Naive thymus-derived CD4-positive, alpha-beta T cell (primary cell): ENCODE data around the gene CLEC11A. TPM values are rescaled to one million over a fixed set of nuclear protein-coding genes. Genes with fewer than 3 reads are reported as not detected.

Experiments
- ATAC-seq: fragments of 150-1000 bp; cut with Tn5 transposase; 2 replicates; pipeline ENCODE4 v1.10.0; 2021; ENCODE audit warnings: mild to moderate bottlenecking, moderate library complexity
- CTCF ChIA-PET: fragments of 350-600 bp; sonication (Branson Sonifier 250); formaldehyde crosslinking; loops from one replicate; lab custom pipeline; 2021; ENCODE audit warnings: antibody characterized with exemption; lab: Charles Lee
- POLR2A ChIA-PET: fragments of 350-600 bp; sonication (Branson Sonifier 250); formaldehyde crosslinking; loops from one replicate; lab custom pipeline; 2021; ENCODE audit warnings: antibody characterized with exemption, inconsistent platforms; lab: Charles Lee
- DNase-seq, 9 donors: peaks; one replicate each; pipeline versions ENCODE4 v3.0.0 to v3.0.0-alpha.2; 2020 to 2022; ENCODE audit warnings: mixed read lengths in 1 of 9
- H3K27ac ChIP-seq: one replicate; pipeline ENCODE4 v1.7.0; 2013; ENCODE audit warnings: mild to moderate bottlenecking, low read depth, low read length, moderate library complexity
- H3K27me3 ChIP-seq, 2 donors: one replicate each; pipeline ENCODE4 v1.7.0; 2013; ENCODE audit warnings: low read length in 2 of 2, mild to moderate bottlenecking in 2 of 2, moderate library complexity in 2 of 2; ENCODE audit not compliant: control insufficient read depth in 2 of 2, insufficient read depth in 2 of 2
- H3K36me3 ChIP-seq, 3 experiments: 1 replicate in 2 of 3; 2 replicates in 1 of 3; pipeline ENCODE4 v1.7.0; 2013; ENCODE audit warnings: low read length in 3 of 3, mild to moderate bottlenecking in 3 of 3, moderate library complexity in 1 of 3; ENCODE audit not compliant: insufficient read depth in 3 of 3, control insufficient read depth in 2 of 3
- H3K4me1 ChIP-seq, 2 donors: one replicate each; pipeline ENCODE4 v1.7.0; 2013; ENCODE audit warnings: low read length in 2 of 2, mild to moderate bottlenecking in 2 of 2, moderate library complexity in 1 of 2; ENCODE audit not compliant: control insufficient read depth in 2 of 2, insufficient read depth in 2 of 2
- H3K4me3 ChIP-seq: 2 replicates; pipeline ENCODE4 v1.7.0; 2013; ENCODE audit warnings: mild to moderate bottlenecking, low read length
- H3K9me3 ChIP-seq, 3 experiments: 1 replicate in 2 of 3; 2 replicates in 1 of 3; pipeline ENCODE4 v1.7.0; 2013; ENCODE audit warnings: low read length in 3 of 3; ENCODE audit not compliant: control insufficient read depth in 2 of 3
- H3K27ac Mint-ChIP-seq, 9 donors: one replicate each; pipeline ENCODE4 v1.8.0; 2020 to 2022; ENCODE audit warnings: mixed read lengths in 9 of 9, mild to moderate bottlenecking in 8 of 9, moderate library complexity in 5 of 9, inconsistent platforms in 2 of 9
- H3K27me3 Mint-ChIP-seq, 5 donors: one replicate each; pipeline ENCODE4 v1.8.0; 2021 to 2022; ENCODE audit warnings: mixed read lengths in 5 of 5, mild to moderate bottlenecking in 1 of 5
- H3K36me3 Mint-ChIP-seq, 5 donors: one replicate each; pipeline ENCODE4 v1.8.0; 2020 to 2022; ENCODE audit warnings: mixed read lengths in 5 of 5, mild to moderate bottlenecking in 3 of 5, inconsistent platforms in 1 of 5
- H3K4me1 Mint-ChIP-seq, 7 donors: one replicate each; pipeline ENCODE4 v1.8.0; 2020 to 2022; ENCODE audit warnings: mixed read lengths in 7 of 7, mild to moderate bottlenecking in 3 of 7, inconsistent platforms in 1 of 7
- H3K4me3 Mint-ChIP-seq, 10 donors: one replicate each; pipeline ENCODE4 v1.8.0; 2020 to 2022; ENCODE audit warnings: mild to moderate bottlenecking in 10 of 10, mixed read lengths in 10 of 10, moderate library complexity in 6 of 10, inconsistent platforms in 2 of 10
- H3K9me3 Mint-ChIP-seq, 11 donors: one replicate each; pipeline ENCODE4 v1.8.0; 2020 to 2022; ENCODE audit warnings: mixed read lengths in 11 of 11, mild to moderate bottlenecking in 4 of 11, inconsistent platforms in 1 of 11, moderate library complexity in 1 of 11
- intact Hi-C, 2 donors: fragments of 100-400 bp; cut with micrococcal nuclease; formaldehyde crosslinking; loops; one replicate each; pipeline ENCODE4 v1.15.1; 2023
- polyA plus RNA-seq, 2 donors: library from polyadenylated mRNA; unstranded; fragments of 300-500 nt; fragmentation: Illumina TruSeq; gene quantifications; one replicate each; pipeline ENCODE4 v1.2.3, GENCODE V29; 2021
- total RNA-seq, 6 experiments: library from RNA in 5 of 6; stranded (reverse) in 5 of 6; gene quantifications; 1 replicate in 5 of 6; 2 replicates in 1 of 6; pipeline ENCODE4 v1.2.3 and lab custom pipeline; 2021 to 2026

Gene CLEC11A
- total RNA-seq (1 to 10 TPM in 4 of 5 experiments, under 1 TPM in 1; 0.36 to 4.6 (median 3.1) TPM), polyA plus RNA-seq (1 to 10 TPM; 2.4 to 6.4 TPM), total RNA-seq (lab: John Stamatoyannopoulos, UW) (2.2 reads per million, percentile 10 among the genes with 10 or more reads in this experiment)

GRCh38 chr19:50723069-50723468 is at the start of gene CLEC11A:
Gene CLEC11A, plus strand, starts transcription at chr19:50723364. Its CDS starts 162 bp downstream, at chr19:50723526.
- H3K27me3 ChIP-seq, result peaks cover 5 to 12% of the 10 kb centered on the region in 2 donors
- CTCF ChIA-PET, result no interaction called here
- H3K9me3 Mint-ChIP-seq, result peaks cover 0 to 7% (median 2%) of the 10 kb centered on the region in 11 donors

GRCh38 chr19:50676625-50677197 is 46.5 kb upstream of the CLEC11A start:
- ATAC-seq (no peak), DNase-seq (no peak)
- no peak overlapping the region for H3K27ac ChIP-seq
- Mint-ChIP-seq H3K36me3 (peaks cover 0 to 5% (median 0%) of the 10 kb centered on the region in 5 donors), H3K27me3 (peaks cover 32 to 76% (median 67%) of the 10 kb centered on the region in 5 donors), H3K27ac (no peak overlapping the region), H3K9me3 (peaks cover 0 to 19% (median 6%) of the 10 kb centered on the region in 11 donors), H3K4me1 (peaks cover 3 to 11% (median 6%) of the 10 kb centered on the region in 7 donors), H3K4me3 (no peak overlapping the region)
- H3K27me3 ChIP-seq, result peaks cover 3 to 7% of the 10 kb centered on the region in 2 donors
- no peak overlapping the region for H3K4me3 ChIP-seq
- H3K4me1 ChIP-seq, result peaks cover 0 to 4% of the 10 kb centered on the region in 2 donors
- CTCF ChIA-PET, result no interaction called here
- POLR2A ChIA-PET, result no interaction called here
- intact Hi-C loops, result no loop called here
- peaks cover 0 to 8% (median 0%) of the 10 kb centered on the region in 3 experiments for H3K9me3 ChIP-seq
- H3K36me3 ChIP-seq, result no peaks in the 10 kb centered on the region

More at GRCh38 chr19:50723069-50723468, at the start of gene CLEC11A:
- Mint-ChIP-seq H3K4me3 (peak within 1 kb of the TSS; percentile 60 to 92 (median 80)), H3K36me3 (peaks cover 0 to 5% (median 0%) of the 10 kb centered on the region in 5 donors), H3K4me1 (peaks cover 0 to 33% (median 20%) of the 10 kb centered on the region in 7 donors), H3K27ac (peak within 1 kb of the TSS in 1 of 9 donors; percentile 28), H3K27me3 (peaks cover 47 to 67% (median 49%) of the 10 kb centered on the region in 5 donors)
- DNase-seq (no peak), ATAC-seq (no peak)
- intact Hi-C loops, result loop anchor here (10.0 kb wide), 5 partner anchors 202 to 982 kb away; partner anchors contain the start of genes POLD1 (in 1 of the 2), VRK3 (in 1 of the 2) and ZNF473 (in 1 of the 2)
- no peaks in the 10 kb centered on the region for H3K36me3 ChIP-seq
- no peaks in the 10 kb centered on the region for H3K9me3 ChIP-seq
- no peak within 1 kb of the TSS for H3K4me3 ChIP-seq
- H3K4me1 ChIP-seq, result peaks cover 5 to 12% of the 10 kb centered on the region in 2 donors
- POLR2A ChIA-PET, result no interaction called here
- no peak within 1 kb of the TSS for H3K27ac ChIP-seq

GRCh38 chr19:50677636-50678035 is 45.5 kb upstream of the CLEC11A start:
- H3K27me3 ChIP-seq, result peaks cover 3 to 7% of the 10 kb centered on the region in 2 donors
- H3K4me3 ChIP-seq, result no peak overlapping the region
- no peak overlapping the region for H3K4me3 Mint-ChIP-seq
- peaks cover 0 to 4% of the 10 kb centered on the region in 2 donors for H3K4me1 ChIP-seq
- no peaks in the 10 kb centered on the region for H3K36me3 ChIP-seq
- H3K36me3 Mint-ChIP-seq, result peaks cover 0 to 5% (median 0%) of the 10 kb centered on the region in 5 donors
- DNase-seq, result no peak
- peaks cover 0 to 8% (median 0%) of the 10 kb centered on the region in 3 experiments for H3K9me3 ChIP-seq
- H3K27ac Mint-ChIP-seq, result peak overlapping the region in 1 of 9 donors; percentile 70
- intact Hi-C loops, result no loop called here
- peaks cover 3 to 11% (median 6%) of the 10 kb centered on the region in 7 donors for H3K4me1 Mint-ChIP-seq
- peaks cover 0 to 19% (median 7%) of the 10 kb centered on the region in 11 donors for H3K9me3 Mint-ChIP-seq
- peaks cover 27 to 76% (median 69%) of the 10 kb centered on the region in 5 donors for H3K27me3 Mint-ChIP-seq
- no peak overlapping the region for H3K27ac ChIP-seq
- CTCF ChIA-PET, result no interaction called here
- POLR2A ChIA-PET, result no interaction called here
- no peak for ATAC-seq

- no peak for DNase-seq
- Histone ChIP-seq H3K9me3 (peaks cover 0 to 8% (median 0%) of the 10 kb centered on the region in 3 experiments), H3K36me3 (no peaks in the 10 kb centered on the region), H3K27ac (no peak overlapping the region), H3K4me1 (peaks cover 0 to 4% of the 10 kb centered on the region in 2 donors), H3K4me3 (no peak overlapping the region), H3K27me3 (peaks cover 3 to 7% of the 10 kb centered on the region in 2 donors)
- H3K27me3 Mint-ChIP-seq, result peaks cover 20 to 72% (median 66%) of the 10 kb centered on the region in 5 donors
- intact Hi-C loops, result no loop called here
- H3K9me3 Mint-ChIP-seq, result peaks cover 0 to 19% (median 7%) of the 10 kb centered on the region in 11 donors
- no peak overlapping the region for H3K4me3 Mint-ChIP-seq
- CTCF ChIA-PET, result no interaction called here
- POLR2A ChIA-PET, result no interaction called here
- ATAC-seq, result no peak
- H3K27ac Mint-ChIP-seq, result no peak overlapping the region
- H3K4me1 Mint-ChIP-seq, result peaks cover 3 to 11% (median 6%) of the 10 kb centered on the region in 7 donors
- H3K36me3 Mint-ChIP-seq, result peaks cover 0 to 5% (median 0%) of the 10 kb centered on the region in 5 donors
Measured at GRCh38 chr19:50678323-50678722, 44.8 kb upstream of the CLEC11A start.

- no peak overlapping the region for H3K27ac ChIP-seq
- Mint-ChIP-seq H3K9me3 (peaks cover 0 to 19% (median 7%) of the 10 kb centered on the region in 11 donors), H3K4me3 (no peak overlapping the region), H3K36me3 (peaks cover 0 to 5% (median 0%) of the 10 kb centered on the region in 5 donors), H3K27ac (peak overlapping the region in 2 of 9 donors; percentile 34 to 62), H3K4me1 (peaks cover 3 to 11% (median 6%) of the 10 kb centered on the region in 7 donors), H3K27me3 (peaks cover 15 to 67% (median 65%) of the 10 kb centered on the region in 5 donors)
- ChIA-PET POLR2A (no interaction called here), CTCF (no interaction called here)
- H3K9me3 ChIP-seq, result peaks cover 0 to 8% (median 0%) of the 10 kb centered on the region in 3 experiments
- H3K36me3 ChIP-seq, result no peaks in the 10 kb centered on the region
- peaks cover 3 to 7% of the 10 kb centered on the region in 2 donors for H3K27me3 ChIP-seq
- ATAC-seq (peak; percentile 93), DNase-seq (peak; percentile 44 to 79 (median 62))
- H3K4me1 ChIP-seq, result peaks cover 0 to 4% of the 10 kb centered on the region in 2 donors
- intact Hi-C loops, result no loop called here
- H3K4me3 ChIP-seq, result no peak overlapping the region
Measured at GRCh38 chr19:50679177-50680125, 43.7 kb upstream of the CLEC11A start.
